ENCODE measurements around the gene NTRK3. TPM values are rescaled to one million over a fixed set of nuclear protein-coding genes. Genes with fewer than 3 reads are reported as not detected.

Gene NTRK3
- total RNA-seq, 4 donors from 2014 or later, result 0.09 to 2.7 (median 0.62) TPM

DNA sequence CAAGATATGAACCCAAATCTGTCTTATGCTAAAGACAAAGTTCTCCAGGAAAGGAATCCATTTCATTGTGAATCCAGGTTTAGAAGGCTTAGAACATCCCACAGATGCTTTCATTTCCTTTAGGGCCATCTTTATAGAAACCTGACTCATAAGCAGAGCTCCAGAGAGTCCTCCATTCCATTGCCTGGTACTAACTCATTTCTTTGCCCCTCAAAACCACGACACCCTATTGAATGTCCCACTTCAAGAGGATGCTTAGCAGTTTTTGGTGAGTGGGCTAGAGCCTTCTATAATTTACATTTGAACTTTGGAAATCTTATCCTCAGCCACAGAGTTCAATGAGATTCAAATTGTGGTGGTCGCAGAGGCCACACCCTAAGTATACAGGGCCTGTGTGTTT, 325.0 kb downstream of the NTRK3 start:
- Histone ChIP-seq H3K4me3 (no peak overlapping the region), H3K36me3 (no peaks in the 10 kb centered on the region), H3K9me3 (no peaks in the 10 kb centered on the region), H3K27ac (no peak overlapping the region), H3K4me1 (no peaks in the 10 kb centered on the region), H3K27me3 (no peaks in the 10 kb centered on the region)
- WGBS, 2 donors, result 65 to 73% methylated on average over 2 of the region's 2 CpGs
- intact Hi-C loops (cut with DNase I), result no loop called here
- TF ChIP-seq, protein P1, sequence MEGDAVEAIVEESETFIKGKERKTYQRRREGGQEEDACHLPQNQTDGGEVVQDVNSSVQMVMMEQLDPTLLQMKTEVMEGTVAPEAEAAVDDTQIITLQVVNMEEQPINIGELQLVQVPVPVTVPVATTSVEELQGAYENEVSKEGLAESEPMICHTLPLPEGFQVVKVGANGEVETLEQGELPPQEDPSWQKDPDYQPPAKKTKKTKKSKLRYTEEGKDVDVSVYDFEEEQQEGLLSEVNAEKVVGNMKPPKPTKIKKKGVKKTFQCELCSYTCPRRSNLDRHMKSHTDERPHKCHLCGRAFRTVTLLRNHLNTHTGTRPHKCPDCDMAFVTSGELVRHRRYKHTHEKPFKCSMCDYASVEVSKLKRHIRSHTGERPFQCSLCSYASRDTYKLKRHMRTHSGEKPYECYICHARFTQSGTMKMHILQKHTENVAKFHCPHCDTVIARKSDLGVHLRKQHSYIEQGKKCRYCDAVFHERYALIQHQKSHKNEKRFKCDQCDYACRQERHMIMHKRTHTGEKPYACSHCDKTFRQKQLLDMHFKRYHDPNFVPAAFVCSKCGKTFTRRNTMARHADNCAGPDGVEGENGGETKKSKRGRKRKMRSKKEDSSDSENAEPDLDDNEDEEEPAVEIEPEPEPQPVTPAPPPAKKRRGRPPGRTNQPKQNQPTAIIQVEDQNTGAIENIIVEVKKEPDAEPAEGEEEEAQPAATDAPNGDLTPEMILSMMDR (IDR thresholded peaks at IDR 0.05), result no peak
- no peak for TF ChIP-seq POLR2A (IDR thresholded peaks at IDR 0.05)
- DNase-seq, result no peak

- no peak for TF ChIP-seq POLR2A (IDR thresholded peaks at IDR 0.05)
- TF ChIP-seq, protein P1 (IDR thresholded peaks at IDR 0.05), result no peak
- Histone ChIP-seq H3K27ac (no peak overlapping the region), H3K4me3 (no peak overlapping the region), H3K4me1 (no peaks in the 10 kb centered on the region), H3K27me3 (no peaks in the 10 kb centered on the region), H3K9me3 (no peaks in the 10 kb centered on the region), H3K36me3 (no peaks in the 10 kb centered on the region)
- 82% methylated on average over 4 of the region's 5 CpGs; no CpG with 5 or more reads in 1 of the 2 donors for WGBS, 2 donors
- no peak for DNase-seq
- intact Hi-C loops (cut with DNase I), result no loop called here
Measured at GRCh38 chr15:87930457-87930856, 326.1 kb downstream of the NTRK3 start.

GRCh38 chr15:87929841-87930240, 326.7 kb downstream of the NTRK3 start:
- Histone ChIP-seq H3K27ac (no peak overlapping the region), H3K4me1 (no peaks in the 10 kb centered on the region), H3K27me3 (no peaks in the 10 kb centered on the region), H3K36me3 (no peaks in the 10 kb centered on the region), H3K9me3 (no peaks in the 10 kb centered on the region), H3K4me3 (no peak overlapping the region)
- intact Hi-C loops (cut with DNase I), result no loop called here
- 86 to 87% methylated on average over 2 of the region's 2 CpGs for WGBS, 2 donors
- no peak for TF ChIP-seq POLR2A (IDR thresholded peaks at IDR 0.05)
- TF ChIP-seq, protein P1 (IDR thresholded peaks at IDR 0.05), result no peak
- DNase-seq, result no peak

GRCh38 chr15:87924433-87924832, 332.1 kb downstream of the NTRK3 start:
- H3K36me3 ChIP-seq, result no peaks in the 10 kb centered on the region
- H3K4me1 ChIP-seq, result no peaks in the 10 kb centered on the region
- 46 to 77% methylated on average over 1 of the region's 1 CpG for WGBS, 2 donors
- H3K27ac ChIP-seq, result no peak overlapping the region
- intact Hi-C loops (cut with DNase I), result no loop called here
- H3K9me3 ChIP-seq, result no peaks in the 10 kb centered on the region
- TF ChIP-seq POLR2A (IDR thresholded peaks at IDR 0.05), result no peak
- TF ChIP-seq, protein P1 (IDR thresholded peaks at IDR 0.05), result no peak
- no peak for DNase-seq
- no peak overlapping the region for H3K4me3 ChIP-seq
- H3K27me3 ChIP-seq, result no peaks in the 10 kb centered on the region

GRCh38 chr15:87919064-87919463, 337.5 kb downstream of the NTRK3 start:
- DNase-seq, result no peak
- Histone ChIP-seq H3K9me3 (no peaks in the 10 kb centered on the region), H3K4me3 (no peak overlapping the region), H3K36me3 (no peaks in the 10 kb centered on the region), H3K27me3 (no peaks in the 10 kb centered on the region), H3K4me1 (no peaks in the 10 kb centered on the region), H3K27ac (no peak overlapping the region)
- TF ChIP-seq POLR2A (IDR thresholded peaks at IDR 0.05), result no peak
- TF ChIP-seq, protein P1 (IDR thresholded peaks at IDR 0.05), result no peak
- intact Hi-C loops (cut with DNase I), result no loop called here
- 76 to 88% methylated on average over 3 of the region's 3 CpGs for WGBS, 2 donors
